Transverse colon (tissue), 4 donors: ENCODE data around the gene ATOH8. TPM values are rescaled to one million over a fixed set of nuclear protein-coding genes. Genes with fewer than 3 reads are reported as not detected.

Experiments
- DNase-seq: peaks from one replicate; pipeline ENCODE4 v3.0.0-alpha.2; 2019
- H3K27ac ChIP-seq, 4 donors: fragments of 200-600 bp; sonication (generic); 2 replicates each; pipeline ENCODE4 v1.5.1; 2016 to 2018; ENCODE audit warnings: inconsistent platforms in 4 of 4
- H3K27me3 ChIP-seq: fragments of 200-600 bp; sonication (generic); 2 replicates; pipeline ENCODE4 v1.5.1; 2017; ENCODE audit warnings: inconsistent platforms
- H3K36me3 ChIP-seq, 4 donors: fragments of 200-600 bp; sonication (generic); 2 replicates each; pipeline ENCODE4 v1.5.1; 2017 to 2019; ENCODE audit warnings: inconsistent platforms in 4 of 4
- H3K4me1 ChIP-seq, 4 donors: fragments of 200-600 bp; sonication (generic); 2 replicates each; pipeline ENCODE4 v1.5.1; 2017 to 2020; ENCODE audit warnings: inconsistent platforms in 4 of 4
- H3K4me3 ChIP-seq, 4 donors: fragments of 200-600 bp; sonication (generic); 1 replicate in 1 of 4; 2 replicates in 3 of 4; pipeline versions ENCODE4 v1.5.1 to v1.6.1; 2017 to 2019; ENCODE audit warnings: inconsistent platforms in 4 of 4
- H3K9me3 ChIP-seq, 2 donors: fragments of 200-600 bp; sonication (generic); 2 replicates each; pipeline ENCODE4 v1.5.1; 2017 to 2019; ENCODE audit warnings: inconsistent platforms in 2 of 2
- EP300 ChIP-seq: sonication (generic); formaldehyde crosslinking; IDR thresholded peaks from one replicate; pipeline ENCODE4 v1.6.1; 2017; ENCODE audit warnings: antibody characterized with exemption, low read depth
- POLR2A ChIP-seq: fragments of 450-650 bp; IDR thresholded peaks from one replicate; pipeline ENCODE4 v1.6.1; 2016; ENCODE audit warnings: antibody characterized with exemption, mild to moderate bottlenecking, moderate library complexity
- POLR2AphosphoS5 ChIP-seq, 3 donors: sonication (generic); formaldehyde crosslinking; IDR thresholded peaks; one replicate each; pipeline ENCODE4 v1.6.1; 2016; ENCODE audit warnings: antibody characterized with exemption in 3 of 3
- whole genome bisulfite sequencing, 2 donors: methylation state at CpG; one replicate each; pipeline ENCODE4 v1.1.5; 2018; ENCODE audit warnings: low coverage in 1 of 2; 5-methylcytosine and 5-hydroxymethylcytosine counted together
- in situ Hi-C, 4 donors: fragments of 200-750 bp; cut with MboI; loops; one replicate each; pipeline versions ENCODE4 v1.15.0 to v1.15.1; 2017; ENCODE audit warnings: low sequenced_read_pairs in 3 of 4, low pct_ligation_motif_present in 1 of 4, low pct_unique_long_range_greater_than_20kb in 1 of 4
- intact Hi-C: fragments of 100-400 bp; cut with DNase I; formaldehyde crosslinking; loops from one replicate; pipeline ENCODE4 v1.15.1; 2023; ENCODE audit warnings: low total_unique reads
- total RNA-seq, 4 donors: library from RNA; depleted of rRNA; stranded (reverse); fragments of >200 nt; gene quantifications; one replicate each; pipeline ENCODE4 v1.1.0, GENCODE V29; 2016
- TF ChIP-seq, protein P1 (sequence below), 5 experiments: fragments of 200-600 bp in 3 of 5; fragments of 450-650 bp in 2 of 5; sonication (generic) in 3 of 5; IDR thresholded peaks; 1 replicate in 2 of 5; 2 replicates in 3 of 5; pipeline ENCODE4 v1.5.1; 2016 to 2017; ENCODE audit warnings: antibody characterized with exemption in 5 of 5, inconsistent platforms in 3 of 5, mild to moderate bottlenecking in 2 of 5, moderate library complexity in 1 of 5

The ATOH8 gene
- total RNA-seq, 4 donors from 2014 or later, result 7.4 to 32.6 (median 14.4) TPM

DNA sequence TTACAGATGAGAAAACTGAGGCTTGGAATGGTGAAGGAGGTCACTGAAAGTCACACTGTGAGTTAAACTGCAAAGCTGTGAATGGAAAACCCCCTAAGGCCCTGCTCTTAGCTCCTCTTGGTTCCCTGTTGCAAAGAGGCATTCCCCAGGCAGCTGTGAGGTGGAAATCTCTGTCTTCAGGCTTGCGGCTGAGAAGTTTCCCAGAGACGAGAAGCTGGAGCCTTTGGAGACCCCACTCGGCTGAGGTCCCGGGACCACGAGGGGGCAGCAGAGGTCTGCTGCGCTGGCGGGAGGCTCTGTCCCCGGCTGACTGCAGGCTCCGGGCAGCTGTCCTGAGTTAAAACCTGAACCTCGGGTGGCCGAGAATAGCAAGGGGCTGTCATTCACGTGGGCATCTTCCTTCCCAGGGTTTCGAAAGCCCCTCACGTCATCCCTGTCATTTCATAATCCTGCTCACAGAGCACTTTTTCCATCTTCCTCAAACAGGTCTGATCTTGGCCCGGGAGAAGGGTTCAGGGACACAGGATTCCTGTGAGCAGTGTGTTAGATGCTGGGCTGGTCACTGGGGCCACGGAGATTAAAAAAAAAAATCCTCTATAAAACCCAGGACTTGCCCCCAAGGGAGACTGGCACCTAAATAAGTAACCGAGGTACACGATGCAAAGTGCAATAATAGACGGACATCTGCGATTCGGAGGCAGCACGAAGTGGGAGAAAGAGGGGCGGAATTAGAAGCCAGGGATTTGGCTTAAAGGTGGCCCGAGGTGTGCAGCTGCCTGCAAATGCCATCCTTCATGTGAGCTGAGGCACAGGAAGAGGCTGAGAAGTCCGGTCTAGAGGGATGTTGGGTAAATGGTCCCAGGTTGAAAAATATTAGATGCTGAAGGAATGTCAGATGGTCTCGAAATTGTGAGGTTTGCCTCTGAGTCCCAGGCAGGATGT lies 24.6 kb upstream of the ATOH8 start:
- peak; percentile 89 for DNase-seq
- no peak for TF ChIP-seq EP300
- TF ChIP-seq, protein P1, sequence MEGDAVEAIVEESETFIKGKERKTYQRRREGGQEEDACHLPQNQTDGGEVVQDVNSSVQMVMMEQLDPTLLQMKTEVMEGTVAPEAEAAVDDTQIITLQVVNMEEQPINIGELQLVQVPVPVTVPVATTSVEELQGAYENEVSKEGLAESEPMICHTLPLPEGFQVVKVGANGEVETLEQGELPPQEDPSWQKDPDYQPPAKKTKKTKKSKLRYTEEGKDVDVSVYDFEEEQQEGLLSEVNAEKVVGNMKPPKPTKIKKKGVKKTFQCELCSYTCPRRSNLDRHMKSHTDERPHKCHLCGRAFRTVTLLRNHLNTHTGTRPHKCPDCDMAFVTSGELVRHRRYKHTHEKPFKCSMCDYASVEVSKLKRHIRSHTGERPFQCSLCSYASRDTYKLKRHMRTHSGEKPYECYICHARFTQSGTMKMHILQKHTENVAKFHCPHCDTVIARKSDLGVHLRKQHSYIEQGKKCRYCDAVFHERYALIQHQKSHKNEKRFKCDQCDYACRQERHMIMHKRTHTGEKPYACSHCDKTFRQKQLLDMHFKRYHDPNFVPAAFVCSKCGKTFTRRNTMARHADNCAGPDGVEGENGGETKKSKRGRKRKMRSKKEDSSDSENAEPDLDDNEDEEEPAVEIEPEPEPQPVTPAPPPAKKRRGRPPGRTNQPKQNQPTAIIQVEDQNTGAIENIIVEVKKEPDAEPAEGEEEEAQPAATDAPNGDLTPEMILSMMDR (IDR thresholded peaks at IDR 0.05), result peak; percentile 88 to 94 (median 90)
- TF ChIP-seq POLR2A, result no peak
- peak in 1 of 3 donors; percentile 5 for TF ChIP-seq POLR2AphosphoS5 (IDR thresholded peaks at IDR 0.05)
- intact Hi-C loops (loop anchor here (2.0 kb wide), 2 partner anchors 46 to 86 kb away; no protein-coding TSS in a partner anchor), in situ Hi-C loops (no loop called here)
- H3K4me3 ChIP-seq, result no peak overlapping the region
- H3K36me3 ChIP-seq, result no peaks in the 10 kb centered on the region
- H3K4me1 ChIP-seq, result peaks cover 0 to 11% (median 4%) of the 10 kb centered on the region in 4 donors
- H3K27me3 ChIP-seq, result peaks cover 4% of the 10 kb centered on the region
- no peaks in the 10 kb centered on the region for H3K9me3 ChIP-seq
- 36 to 48% methylated on average over 5 to 25 of the region's 26 CpGs for WGBS, 2 donors
- no peak overlapping the region for H3K27ac ChIP-seq

DNA sequence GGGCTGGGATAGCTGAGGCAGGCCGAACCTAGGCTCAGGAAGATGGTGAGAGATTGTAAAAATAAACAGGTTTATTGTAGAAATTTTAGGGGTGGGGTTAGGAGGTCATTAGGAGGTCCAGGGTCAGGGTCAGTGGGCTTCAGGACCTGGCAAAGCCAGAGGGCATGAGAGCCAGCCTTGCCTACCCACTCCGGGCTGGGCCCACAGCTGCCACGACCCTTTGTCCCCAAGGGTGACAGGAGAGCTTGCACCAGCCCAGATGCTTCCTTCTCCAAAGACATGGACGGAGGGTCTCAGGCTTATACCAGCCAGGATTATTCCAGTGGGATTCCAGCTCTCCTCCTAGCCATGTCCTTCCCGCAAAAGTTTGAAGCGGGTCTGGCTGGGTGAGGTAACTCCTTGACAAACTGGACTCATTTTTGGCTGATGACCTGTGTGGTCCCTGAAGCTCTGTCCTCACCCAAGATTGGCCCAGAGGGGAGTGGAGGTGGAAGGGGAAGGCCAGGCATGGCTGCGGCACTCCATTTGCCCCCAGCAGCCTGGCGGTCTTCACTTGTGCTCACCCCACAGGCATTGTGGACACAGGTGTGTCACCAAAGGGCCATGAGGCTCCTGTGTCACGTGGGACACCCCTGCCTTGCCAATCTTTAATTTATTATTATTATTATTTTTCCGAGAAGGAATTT lies 23.8 kb upstream of the ATOH8 start:
- no peak overlapping the region for H3K27ac ChIP-seq
- intact Hi-C loops, result loop anchor here (2.0 kb wide), 2 partner anchors 45 to 85 kb away; no protein-coding TSS in a partner anchor

DNA sequence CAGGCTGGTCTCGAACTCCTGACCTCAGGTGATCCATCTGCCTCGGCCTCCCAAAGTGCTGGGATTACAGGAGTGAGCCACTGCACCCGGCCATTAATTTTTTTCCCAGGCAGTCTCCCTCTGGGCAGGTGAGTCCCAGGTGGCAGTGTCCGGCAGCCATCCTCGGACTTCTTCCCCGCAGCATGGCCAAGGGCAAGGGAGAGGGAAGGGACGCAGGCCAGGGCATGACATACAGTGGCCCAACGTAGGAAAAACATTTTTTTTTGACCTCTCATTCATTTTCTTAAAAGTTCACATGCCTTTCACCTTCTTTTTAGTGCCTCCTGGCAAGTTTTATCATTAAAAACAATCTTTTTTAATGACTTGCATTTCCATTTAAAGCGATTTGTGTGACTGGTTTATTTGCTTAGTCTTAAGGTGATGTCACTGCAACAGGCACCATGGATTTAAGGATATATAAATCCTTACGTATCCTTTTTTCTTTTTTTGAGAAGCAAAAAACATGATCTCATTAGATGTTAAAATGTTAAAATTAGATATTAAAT lies 23.0 kb upstream of the ATOH8 start:
- TF ChIP-seq, protein P1 (IDR thresholded peaks at IDR 0.05), result no peak
- TF ChIP-seq POLR2A (no peak), EP300 (no peak), POLR2AphosphoS5 (IDR thresholded peaks at IDR 0.05) (no peak)
- H3K9me3 ChIP-seq, result no peaks in the 10 kb centered on the region
- peaks cover 4% of the 10 kb centered on the region for H3K27me3 ChIP-seq
- no peak overlapping the region for H3K4me3 ChIP-seq
- intact Hi-C loops (no loop called here), in situ Hi-C loops (loop anchor here in 1 of 4 donors (5.0 kb wide), 1 partner anchor 82 kb away; no protein-coding TSS in a partner anchor)
- H3K4me1 ChIP-seq, result peaks cover 0 to 11% (median 4%) of the 10 kb centered on the region in 4 donors
- 86 to 91% methylated on average over 6 to 10 of the region's 10 CpGs for WGBS, 2 donors
- H3K36me3 ChIP-seq, result no peaks in the 10 kb centered on the region
- DNase-seq, result no peak
- no peak overlapping the region for H3K27ac ChIP-seq

More for the DNA sequence above, 23.8 kb upstream of the ATOH8 start:
- Histone ChIP-seq H3K27me3 (peaks cover 4% of the 10 kb centered on the region), H3K9me3 (no peaks in the 10 kb centered on the region), H3K4me1 (peaks cover 0 to 11% (median 4%) of the 10 kb centered on the region in 4 donors), H3K4me3 (no peak overlapping the region), H3K36me3 (no peaks in the 10 kb centered on the region)
- 84 to 88% methylated on average over 7 to 10 of the region's 10 CpGs for WGBS, 2 donors
- TF ChIP-seq, protein P1 (IDR thresholded peaks at IDR 0.05), result no peak
- TF ChIP-seq POLR2A (no peak), EP300 (no peak)
- no peak for DNase-seq
- in situ Hi-C loops, result loop anchor here in 1 of 4 donors (5.0 kb wide), 1 partner anchor 82 kb away; no protein-coding TSS in a partner anchor
